Measurements from ENCODE around the gene CD160. TPM values are rescaled to one million over a fixed set of nuclear protein-coding genes. Genes with fewer than 3 reads are reported as not detected.
"Not testable (repeated sequence)": the region's sequence is repeated elsewhere in the genome, so short reads cannot be mapped to it uniquely, and the experiment has no call there.

The CD160 gene
- total RNA-seq, 2 donors from 2014 or later, result 0.29 TPM; not detected in 1

DNA sequence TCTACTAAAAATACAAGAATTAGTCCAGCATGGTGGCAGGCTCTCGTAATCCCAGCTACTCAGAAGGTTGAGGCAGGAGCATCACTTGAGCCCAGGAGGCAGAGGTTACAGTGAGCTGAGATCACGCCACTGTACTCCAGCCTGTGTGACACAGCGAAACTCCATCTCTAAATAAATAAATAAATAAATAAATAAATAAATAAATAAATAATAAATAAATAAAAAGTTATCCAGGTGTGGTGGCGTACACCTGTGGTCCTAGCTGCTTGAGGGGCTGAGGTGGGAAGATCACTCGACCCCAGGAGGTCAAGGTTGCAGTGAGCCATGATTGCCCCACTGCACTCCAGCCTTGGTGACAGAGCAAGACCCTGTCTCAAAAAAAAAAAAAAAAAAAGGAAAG, 834 bp upstream of the CD160 start:
- not testable (repeated sequence) for ATAC-seq (replicated peaks in 1 of 2); DNase-seq; H3K27ac Mint-ChIP-seq; H3K36me3 Mint-ChIP-seq (ENCODE audit: insufficient read depth in 2 of 2); H3K4me3 Mint-ChIP-seq; H3K9me3 Mint-ChIP-seq
- Mint-ChIP-seq H3K4me1 (ENCODE audit: low read depth) (peaks cover 34% of the 10 kb centered on the region), H3K27me3 (ENCODE audit: low read depth) (peaks cover 35% of the 10 kb centered on the region)

DNA sequence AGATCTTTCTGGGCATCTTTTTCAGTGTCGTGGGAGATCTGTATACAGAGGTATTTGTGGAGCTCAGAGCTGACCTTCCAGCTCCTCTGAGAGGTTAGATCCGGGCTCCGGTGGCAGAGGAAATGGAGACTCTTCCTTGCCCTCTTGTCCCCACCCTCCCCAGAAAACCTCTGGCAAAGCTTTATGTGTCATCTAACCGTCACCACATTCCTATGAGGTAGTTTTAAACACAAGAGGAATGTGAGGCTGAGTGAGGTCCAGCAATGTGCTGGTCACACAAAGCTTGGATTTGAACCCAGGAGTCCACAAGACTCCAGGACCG, 1.2 kb downstream of the CD160 start:
- H3K4me3 Mint-ChIP-seq, result peak overlapping the region in 1 of 2 donors; percentile 77
- H3K4me1 Mint-ChIP-seq (ENCODE audit: low read depth), result peaks cover 34% of the 10 kb centered on the region
- no peaks in the 10 kb centered on the region for H3K9me3 Mint-ChIP-seq
- DNase-seq (no peak), ATAC-seq (replicated peaks in 1 of 2) (peak in 1 of 2 donors; percentile 5)
- H3K27ac Mint-ChIP-seq, result no peak overlapping the region
- H3K27me3 Mint-ChIP-seq (ENCODE audit: low read depth), result peaks cover 35% of the 10 kb centered on the region
- no peaks in the 10 kb centered on the region for H3K36me3 Mint-ChIP-seq (ENCODE audit: insufficient read depth in 2 of 2)

DNA sequence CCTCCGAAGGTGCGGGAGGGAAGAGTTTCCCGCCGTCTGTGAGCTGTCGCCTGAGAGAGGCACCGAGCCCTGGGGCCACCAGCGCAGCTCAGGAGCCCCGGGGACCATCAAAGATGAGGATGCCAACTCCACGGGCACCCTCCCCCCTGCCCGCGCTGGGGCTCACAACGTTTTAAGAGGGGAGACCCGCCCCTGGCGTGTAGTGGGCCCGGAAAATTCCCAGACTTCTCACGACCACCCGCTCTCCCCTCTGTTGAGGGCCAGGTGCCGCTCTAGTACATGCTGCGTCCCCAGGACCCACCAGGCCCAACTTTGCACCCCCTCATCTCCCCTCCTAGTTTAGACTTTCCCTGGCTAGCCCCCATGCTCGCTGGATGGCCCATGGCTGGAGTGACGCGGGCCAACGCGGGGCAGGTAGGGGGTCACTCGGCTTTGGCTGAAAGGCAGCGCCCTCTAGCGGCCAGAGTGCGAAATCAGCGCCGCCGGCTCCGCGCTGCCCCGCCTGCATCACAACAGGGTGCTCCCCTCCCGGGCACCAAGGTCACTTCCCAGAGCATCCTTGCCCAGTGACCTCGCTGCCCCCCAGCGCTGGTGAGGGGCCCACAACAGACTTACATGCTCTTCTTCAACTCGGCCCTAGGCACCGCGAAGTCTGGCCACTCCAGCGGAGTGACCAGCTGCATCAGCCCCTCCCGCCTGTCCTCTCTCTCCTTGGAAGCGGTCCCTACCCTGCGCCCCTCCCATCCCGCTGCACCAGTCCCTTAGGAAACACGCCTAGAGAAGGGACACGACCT, 1.8 kb downstream of the CD160 start:
- H3K27ac Mint-ChIP-seq, result no peak overlapping the region

DNA sequence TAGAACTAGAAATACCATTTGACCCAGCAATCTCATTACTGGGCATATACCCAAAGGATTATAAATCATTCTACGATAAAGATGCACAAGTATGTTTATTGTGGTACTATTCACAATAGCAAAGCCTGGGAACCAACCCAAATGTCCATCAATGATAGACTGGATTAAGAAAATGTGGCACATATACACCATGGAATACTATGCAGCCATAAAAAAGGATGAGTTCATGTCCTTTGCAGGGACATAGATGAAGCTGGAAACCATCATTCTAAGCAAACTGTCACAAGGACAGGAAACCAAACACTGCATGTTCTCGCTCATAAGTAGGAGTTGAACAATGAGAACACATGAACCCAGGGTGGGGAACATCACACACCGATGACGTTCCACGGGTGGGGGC, 6.9 kb downstream of the CD160 start:
- not testable (repeated sequence) for ATAC-seq (replicated peaks in 1 of 2); H3K4me3 Mint-ChIP-seq; DNase-seq; H3K27ac Mint-ChIP-seq; H3K36me3 Mint-ChIP-seq (ENCODE audit: insufficient read depth in 2 of 2); H3K9me3 Mint-ChIP-seq
- H3K27me3 Mint-ChIP-seq (ENCODE audit: low read depth), result peaks cover 19% of the 10 kb centered on the region
- peaks cover 13% of the 10 kb centered on the region for H3K4me1 Mint-ChIP-seq (ENCODE audit: low read depth)

More for the DNA sequence above, 1.8 kb downstream of the CD160 start:
- ATAC-seq (replicated peaks in 1 of 2) (peak; percentile 80 to 91), DNase-seq (peak; percentile 73 to 80)
- Mint-ChIP-seq H3K9me3 (no peaks in the 10 kb centered on the region), H3K4me1 (ENCODE audit: low read depth) (peaks cover 34% of the 10 kb centered on the region), H3K36me3 (ENCODE audit: insufficient read depth in 2 of 2) (no peaks in the 10 kb centered on the region), H3K27me3 (ENCODE audit: low read depth) (peaks cover 35% of the 10 kb centered on the region), H3K4me3 (peak overlapping the region; percentile 56 to 77)

DNA sequence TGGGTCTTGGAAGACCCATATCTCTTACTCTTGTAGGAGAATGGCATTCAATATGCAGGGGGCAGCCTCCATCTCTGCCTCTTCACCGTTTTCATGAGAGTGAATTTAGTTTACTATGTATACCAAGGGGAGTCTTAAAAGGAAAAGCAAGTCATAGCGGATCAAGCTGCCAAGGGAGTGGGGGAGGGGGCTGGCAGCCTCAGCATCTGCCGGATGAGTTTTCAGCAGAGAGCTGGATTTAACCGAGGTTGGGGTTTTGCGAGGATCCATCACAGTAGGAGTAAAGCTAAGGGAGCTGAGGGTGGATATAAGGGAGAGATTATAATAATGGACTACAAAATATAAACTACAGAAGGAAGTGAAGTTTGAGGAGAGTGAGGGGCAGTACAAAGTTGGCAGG, 9.9 kb downstream of the CD160 start:
- Mint-ChIP-seq H3K27ac (no peak overlapping the region), H3K27me3 (ENCODE audit: low read depth) (no peaks in the 10 kb centered on the region), H3K36me3 (ENCODE audit: insufficient read depth in 2 of 2) (no peaks in the 10 kb centered on the region), H3K4me3 (no peak overlapping the region), H3K9me3 (no peaks in the 10 kb centered on the region), H3K4me1 (ENCODE audit: low read depth) (no peaks in the 10 kb centered on the region)
- ATAC-seq (replicated peaks in 1 of 2) (no peak), DNase-seq (no peak)

GRCh38 chr1:145729666-145730436, 10.6 kb downstream of the CD160 start:
- Mint-ChIP-seq H3K36me3 (ENCODE audit: insufficient read depth in 2 of 2) (no peaks in the 10 kb centered on the region), H3K27ac (peak overlapping the region; percentile 77), H3K9me3 (no peaks in the 10 kb centered on the region), H3K4me1 (ENCODE audit: low read depth) (no peaks in the 10 kb centered on the region), H3K4me3 (no peak overlapping the region), H3K27me3 (ENCODE audit: low read depth) (no peaks in the 10 kb centered on the region)
- ATAC-seq (replicated peaks in 1 of 2), result no peak
- no peak for DNase-seq

DNA sequence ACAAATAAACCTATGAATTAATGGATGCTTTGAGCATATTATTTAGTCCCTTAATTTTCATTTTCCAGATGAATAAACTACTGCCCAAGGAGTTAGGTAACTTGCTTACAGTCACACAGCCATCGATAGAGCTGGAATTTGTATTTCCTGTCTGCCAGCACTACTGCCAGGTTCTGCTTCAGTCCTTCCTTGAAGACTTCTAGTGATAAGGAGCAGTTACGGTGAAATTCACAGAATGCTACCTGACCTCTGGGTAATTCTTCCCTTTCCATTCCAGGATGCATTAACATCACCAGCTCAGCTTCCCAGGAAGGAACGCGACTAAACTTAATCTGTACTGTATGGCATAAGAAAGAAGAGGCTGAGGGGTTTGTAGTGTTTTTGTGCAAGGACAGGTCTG, 11.2 kb downstream of the CD160 start:
- no peaks in the 10 kb centered on the region for H3K9me3 Mint-ChIP-seq
- DNase-seq (no peak), ATAC-seq (replicated peaks in 1 of 2) (no peak)
- no peaks in the 10 kb centered on the region for H3K27me3 Mint-ChIP-seq (ENCODE audit: low read depth)
- no peaks in the 10 kb centered on the region for H3K36me3 Mint-ChIP-seq (ENCODE audit: insufficient read depth in 2 of 2)
- H3K4me3 Mint-ChIP-seq, result no peak overlapping the region
- H3K4me1 Mint-ChIP-seq (ENCODE audit: low read depth), result no peaks in the 10 kb centered on the region
- H3K27ac Mint-ChIP-seq, result no peak overlapping the region

DNA sequence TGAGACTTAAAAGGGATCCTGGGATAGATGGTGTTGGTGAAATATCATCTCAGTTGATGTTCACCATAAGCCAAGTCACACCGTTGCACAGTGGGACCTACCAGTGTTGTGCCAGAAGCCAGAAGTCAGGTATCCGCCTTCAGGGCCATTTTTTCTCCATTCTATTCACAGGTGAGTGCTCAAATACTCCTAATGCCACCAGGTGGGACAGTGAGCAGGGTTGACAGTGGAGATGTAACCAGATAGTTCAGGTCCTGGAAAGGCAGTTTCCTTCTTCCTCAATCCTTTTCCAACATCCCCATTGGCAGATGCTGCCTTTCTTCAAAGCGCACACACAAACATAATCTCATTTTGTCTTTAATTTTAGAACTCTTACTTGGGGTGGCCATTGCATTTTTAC, 11.6 kb downstream of the CD160 start:
- ATAC-seq (replicated peaks in 1 of 2), result no peak
- Mint-ChIP-seq H3K4me1 (ENCODE audit: low read depth) (no peaks in the 10 kb centered on the region), H3K4me3 (no peak overlapping the region), H3K27me3 (ENCODE audit: low read depth) (no peaks in the 10 kb centered on the region), H3K27ac (no peak overlapping the region), H3K36me3 (ENCODE audit: insufficient read depth in 2 of 2) (no peaks in the 10 kb centered on the region), H3K9me3 (no peaks in the 10 kb centered on the region)
- DNase-seq, result no peak

DNA sequence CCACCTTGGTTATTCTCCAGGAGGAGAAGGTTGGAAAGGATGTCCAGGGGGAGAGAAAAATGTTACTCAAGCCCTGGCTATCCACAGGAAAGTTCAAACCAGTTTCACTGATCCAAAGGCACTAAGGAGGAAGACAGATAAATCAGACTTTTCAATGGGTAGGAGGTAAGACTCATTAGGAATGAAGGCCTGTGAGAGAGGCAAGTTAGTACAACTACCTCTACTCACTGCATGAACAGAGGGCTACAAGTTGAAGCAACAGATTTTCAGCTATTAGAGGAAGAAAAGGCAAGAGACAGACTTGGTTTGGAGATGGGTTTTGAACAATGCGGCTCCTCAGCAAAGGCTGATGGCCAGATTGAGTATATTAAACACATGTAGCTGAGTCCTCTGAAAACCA, 16.9 kb downstream of the CD160 start:
- DNase-seq, result no peak
- H3K27me3 Mint-ChIP-seq (ENCODE audit: low read depth), result no peaks in the 10 kb centered on the region
- H3K36me3 Mint-ChIP-seq (ENCODE audit: insufficient read depth in 2 of 2), result no peaks in the 10 kb centered on the region
- no peak overlapping the region for H3K27ac Mint-ChIP-seq
- H3K9me3 Mint-ChIP-seq, result no peaks in the 10 kb centered on the region
- no peak overlapping the region for H3K4me3 Mint-ChIP-seq
- H3K4me1 Mint-ChIP-seq (ENCODE audit: low read depth), result no peaks in the 10 kb centered on the region
- ATAC-seq (replicated peaks in 1 of 2), result no peak

DNA sequence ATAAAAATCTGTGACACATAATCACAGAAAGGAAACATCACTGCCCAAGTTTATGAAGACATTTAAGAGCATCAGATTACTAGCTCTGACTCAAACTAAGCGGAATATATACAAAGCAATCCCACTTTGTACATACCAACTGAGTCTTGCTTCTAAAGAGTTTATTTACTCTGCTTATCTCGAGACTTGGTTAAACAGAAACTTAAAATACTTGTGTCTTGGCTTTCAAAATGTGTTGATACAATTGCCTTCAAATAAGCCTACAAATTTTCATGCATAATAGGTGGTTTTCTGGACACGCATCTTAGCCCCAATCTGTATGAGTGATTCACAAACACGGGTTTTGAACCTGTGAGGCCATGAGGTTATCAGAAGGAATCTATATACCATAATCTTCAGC, 21.0 kb downstream of the CD160 start:
- H3K4me1 Mint-ChIP-seq (ENCODE audit: low read depth), result no peaks in the 10 kb centered on the region
- no peaks in the 10 kb centered on the region for H3K9me3 Mint-ChIP-seq
- no peak overlapping the region for H3K27ac Mint-ChIP-seq
- peaks cover 0 to 9% of the 10 kb centered on the region in 2 donors for H3K36me3 Mint-ChIP-seq (ENCODE audit: insufficient read depth in 2 of 2)
- no peak for DNase-seq
- H3K27me3 Mint-ChIP-seq (ENCODE audit: low read depth), result no peaks in the 10 kb centered on the region
- no peak for ATAC-seq (replicated peaks in 1 of 2)
- H3K4me3 Mint-ChIP-seq, result no peak overlapping the region

DNA sequence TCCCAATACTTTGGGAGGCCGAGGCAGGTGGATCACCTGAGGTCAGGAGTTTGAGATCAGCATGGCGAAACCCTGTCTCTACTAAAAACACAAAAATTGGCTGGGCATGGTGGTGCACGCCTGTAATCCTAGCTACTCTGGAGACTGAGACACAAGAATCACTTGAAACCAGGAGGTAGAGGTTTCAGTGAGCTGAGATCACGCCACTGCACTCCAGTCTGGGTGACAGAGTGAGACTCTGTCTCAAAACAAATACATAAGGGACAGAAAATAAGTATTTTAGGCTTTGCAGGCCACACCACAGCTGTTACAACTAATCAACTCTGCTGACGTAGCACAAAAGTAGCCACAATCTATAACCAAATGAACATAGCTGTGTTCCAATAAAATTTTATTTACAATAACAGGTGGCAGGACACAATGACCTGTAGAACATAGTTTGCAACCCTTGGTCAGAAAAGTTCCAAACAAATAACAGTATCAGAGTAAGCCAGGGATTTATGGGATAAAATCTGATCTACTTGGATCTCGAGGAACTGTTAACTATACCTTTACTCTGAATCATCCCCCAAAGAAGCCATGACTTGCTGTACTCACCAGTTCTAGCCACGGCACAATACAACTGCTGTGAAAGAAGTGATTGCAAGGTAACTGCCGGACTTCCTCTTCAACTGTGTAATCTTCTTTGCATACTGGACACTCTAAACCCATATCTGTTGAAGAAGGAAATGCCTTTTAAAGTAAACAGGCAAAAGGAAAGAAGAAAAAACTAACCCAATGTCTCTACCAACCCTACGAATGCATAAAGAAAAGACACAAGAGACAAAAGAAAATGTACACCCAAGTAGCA, 28.3 kb downstream of the CD160 start:
- H3K4me3 Mint-ChIP-seq, result no peak overlapping the region
- peaks cover 4 to 19% of the 10 kb centered on the region in 2 donors for H3K36me3 Mint-ChIP-seq (ENCODE audit: insufficient read depth in 2 of 2)
- H3K27me3 Mint-ChIP-seq (ENCODE audit: low read depth), result no peaks in the 10 kb centered on the region
- H3K9me3 Mint-ChIP-seq, result no peaks in the 10 kb centered on the region
- H3K4me1 Mint-ChIP-seq (ENCODE audit: low read depth), result no peaks in the 10 kb centered on the region
- DNase-seq (no peak), ATAC-seq (replicated peaks in 1 of 2) (no peak)
- H3K27ac Mint-ChIP-seq, result no peak overlapping the region

- DNase-seq (no peak), ATAC-seq (replicated peaks in 1 of 2) (no peak)
- H3K27ac Mint-ChIP-seq, result no peak overlapping the region
- no peaks in the 10 kb centered on the region for H3K4me1 Mint-ChIP-seq (ENCODE audit: low read depth)
- H3K9me3 Mint-ChIP-seq, result no peaks in the 10 kb centered on the region
- no peaks in the 10 kb centered on the region for H3K27me3 Mint-ChIP-seq (ENCODE audit: low read depth)
- no peak overlapping the region for H3K4me3 Mint-ChIP-seq
- H3K36me3 Mint-ChIP-seq (ENCODE audit: insufficient read depth in 2 of 2), result peaks cover 4 to 10% of the 10 kb centered on the region in 2 donors
Measured at GRCh38 chr1:145750426-145750825, 31.1 kb downstream of the CD160 start.

DNA sequence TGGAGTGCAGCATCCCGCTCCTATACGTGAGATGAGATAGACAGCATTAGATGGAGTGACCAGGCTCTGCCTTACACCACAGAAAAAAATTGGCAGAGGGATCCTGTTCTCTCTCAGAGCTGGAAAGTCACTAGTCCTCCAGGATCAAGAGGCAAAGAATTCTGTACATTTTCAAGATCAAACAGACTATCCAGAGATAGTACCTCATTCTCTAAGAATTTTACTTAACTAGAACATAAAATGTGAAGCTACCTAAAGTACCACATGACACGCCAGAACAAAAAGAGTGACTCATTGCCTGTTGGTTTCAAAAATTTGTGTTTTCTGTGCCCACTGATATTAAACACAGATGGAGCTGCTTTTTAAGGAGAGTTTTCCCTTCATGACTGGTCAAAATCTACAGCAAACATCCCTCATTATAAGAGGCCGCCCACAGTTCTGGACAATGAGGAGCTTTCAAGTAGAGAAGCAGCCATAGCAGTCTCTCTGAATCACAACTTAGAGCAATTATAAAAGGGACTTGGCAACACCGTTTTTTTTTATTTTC, 32.3 kb downstream of the CD160 start:
- Mint-ChIP-seq H3K4me1 (ENCODE audit: low read depth) (no peaks in the 10 kb centered on the region), H3K4me3 (no peak overlapping the region), H3K9me3 (no peaks in the 10 kb centered on the region), H3K27me3 (ENCODE audit: low read depth) (no peaks in the 10 kb centered on the region), H3K27ac (peak overlapping the region; percentile 33), H3K36me3 (ENCODE audit: insufficient read depth in 2 of 2) (peaks cover 4 to 10% of the 10 kb centered on the region in 2 donors)
- no peak for ATAC-seq (replicated peaks in 1 of 2)
- no peak for DNase-seq

Data from activated T-cell treated with anti-CD3 and anti-CD28 coated beads, Interleukin-2, amount 50 U/mL, for 72 hours (primary cell).